NCI-H524 treated with DMSO at 0.1 percent for 48 hours (cell line): Measurements from ENCODE around the gene GAST.
"Not testable (repeated sequence)": the region's sequence is repeated elsewhere in the genome, so short reads cannot be mapped to it uniquely, and the experiment has no call there.

ENCODE experiments used
- DNase-seq: peaks from one replicate; lab custom pipeline; 2025; lab: John Stamatoyannopoulos, UW

GAST gene

DNA sequence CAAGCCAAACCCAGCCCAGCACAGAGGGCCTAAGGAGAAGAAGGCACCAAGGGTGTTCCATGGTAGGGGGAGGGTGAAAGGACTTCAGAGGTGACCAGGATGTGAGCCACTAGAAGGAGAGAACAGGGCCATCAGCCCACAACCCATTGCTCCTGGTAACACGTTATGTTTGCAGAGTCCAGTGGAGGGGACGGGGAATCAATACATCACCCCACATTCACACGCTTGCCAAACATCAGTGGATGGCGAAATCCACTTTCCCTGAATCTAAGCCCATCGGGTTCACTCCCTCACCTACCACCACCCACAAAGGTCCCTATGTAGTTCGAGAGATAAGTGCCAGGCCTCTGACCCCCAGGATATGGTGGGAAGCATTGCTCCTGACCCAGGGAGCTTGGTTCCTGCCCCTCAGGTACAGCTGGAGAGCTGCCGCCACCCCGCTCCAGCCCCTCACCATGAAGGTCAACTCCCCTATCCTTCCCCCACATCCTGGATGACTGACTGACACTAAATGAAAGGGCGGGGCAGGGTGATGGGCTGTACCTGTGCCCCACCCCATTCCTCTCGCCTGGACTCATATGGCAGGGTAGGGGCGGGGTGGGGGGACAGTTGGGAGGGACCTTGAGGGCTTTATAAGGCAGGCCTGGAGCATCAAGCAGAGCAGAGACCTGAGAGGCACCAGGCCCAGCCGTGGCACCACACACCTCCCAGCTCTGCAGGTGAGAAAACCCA lies at the start of gene GAST:
Gene GAST (plus strand): TSS at position 663 of the 732 bp plus-strand sequence. CDS start 3,106 bp downstream, outside the sequence.
- DNase-seq: no peak

- no peak for DNase-seq
Observed at GRCh38 chr17:41663451-41664171, 48.5 kb upstream of the GAST start.

DNA sequence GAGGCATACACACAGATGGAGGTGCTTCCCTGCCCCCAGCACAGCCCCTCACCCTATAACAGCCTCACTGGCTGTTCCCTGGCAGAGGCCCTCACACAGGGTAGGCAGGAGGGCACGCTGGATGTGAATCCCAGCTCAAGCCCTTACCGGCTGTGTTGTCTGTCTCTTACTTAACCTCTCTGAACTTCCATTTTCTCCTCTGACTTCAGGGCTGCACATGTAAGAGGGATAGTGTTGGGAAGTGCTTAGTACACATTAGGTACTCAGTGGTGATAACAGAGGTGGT lies 48.0 kb upstream of the GAST start:
- DNase-seq: no peak

DNA sequence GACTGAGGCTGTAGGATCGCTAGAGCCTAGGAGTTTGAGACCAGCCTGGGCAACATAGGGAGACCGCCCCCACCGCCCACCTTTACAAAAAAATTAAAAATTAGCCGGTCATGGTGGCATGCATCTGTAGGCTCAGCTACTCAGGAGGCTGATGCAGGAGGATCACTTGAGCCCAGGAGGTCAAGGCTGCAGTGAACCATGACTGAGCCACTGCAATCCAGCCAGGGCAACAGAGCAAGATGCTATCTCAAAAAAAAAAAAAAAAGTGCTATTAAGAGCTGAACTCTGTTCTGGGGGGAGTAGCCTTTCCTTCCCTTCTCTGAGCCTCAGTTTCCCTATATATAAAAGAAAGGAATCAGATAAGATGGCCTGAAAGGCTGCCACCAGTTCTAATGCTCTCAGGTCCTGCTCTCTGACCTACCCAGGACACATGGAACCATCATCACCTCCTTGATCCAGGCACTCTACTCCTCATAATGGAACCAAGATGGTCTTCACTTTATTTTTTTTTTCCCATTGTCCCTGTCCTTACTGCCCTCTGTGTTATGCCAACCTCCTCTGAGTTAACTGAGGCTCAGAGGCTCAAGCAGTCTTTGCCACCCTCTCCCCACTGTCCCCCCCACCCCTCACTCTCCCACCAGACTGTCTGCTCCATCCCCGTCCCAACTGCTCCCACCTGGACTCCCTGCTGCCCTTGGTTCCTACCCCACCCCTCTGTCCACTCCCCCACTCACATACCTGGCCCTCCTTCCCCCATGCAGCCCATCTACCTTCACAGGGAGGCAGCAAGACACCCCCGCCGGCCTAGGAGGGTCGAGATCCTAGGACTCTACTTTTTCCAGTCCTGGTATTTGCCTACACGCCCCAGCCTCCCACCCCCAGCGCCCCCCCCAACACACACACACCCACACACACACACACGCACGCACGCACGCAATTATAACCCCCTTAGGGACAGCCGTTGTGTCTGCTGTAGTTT lies 47.3 kb upstream of the GAST start:
- no peak for DNase-seq

DNA sequence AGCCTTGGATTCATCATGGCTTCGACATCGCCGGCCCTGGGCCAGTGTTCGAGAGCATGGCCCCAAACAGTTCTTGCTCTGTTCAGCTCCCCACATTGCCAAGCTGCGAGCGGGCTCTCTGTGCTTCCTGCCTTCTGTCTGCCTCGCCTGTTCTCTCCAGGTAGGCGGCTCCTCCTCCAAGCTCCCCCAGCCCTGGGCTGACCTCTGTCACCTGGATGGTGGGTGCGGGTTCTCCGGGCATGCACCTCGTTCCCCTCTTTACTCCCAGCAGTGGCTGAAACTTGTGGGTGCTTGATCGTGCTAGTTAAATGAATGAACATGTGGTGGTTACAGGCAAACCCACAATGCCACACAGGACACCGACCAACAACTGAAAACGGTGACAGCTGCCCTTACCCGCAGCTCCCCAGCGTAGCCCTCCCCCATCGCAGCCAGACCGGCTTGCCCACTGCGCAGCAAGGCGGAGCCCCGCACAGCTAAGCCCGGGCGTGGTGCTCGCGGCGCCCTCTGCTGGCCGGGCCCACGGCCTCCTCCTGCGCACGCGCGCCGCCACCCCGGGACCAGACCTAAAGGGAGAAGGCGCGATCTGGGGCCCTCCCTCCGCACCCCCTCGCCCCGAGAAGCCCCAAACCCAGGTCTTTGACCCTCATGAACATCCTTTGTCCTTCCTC lies 46.4 kb upstream of the GAST start:
- DNase-seq: peak; percentile 32

DNA sequence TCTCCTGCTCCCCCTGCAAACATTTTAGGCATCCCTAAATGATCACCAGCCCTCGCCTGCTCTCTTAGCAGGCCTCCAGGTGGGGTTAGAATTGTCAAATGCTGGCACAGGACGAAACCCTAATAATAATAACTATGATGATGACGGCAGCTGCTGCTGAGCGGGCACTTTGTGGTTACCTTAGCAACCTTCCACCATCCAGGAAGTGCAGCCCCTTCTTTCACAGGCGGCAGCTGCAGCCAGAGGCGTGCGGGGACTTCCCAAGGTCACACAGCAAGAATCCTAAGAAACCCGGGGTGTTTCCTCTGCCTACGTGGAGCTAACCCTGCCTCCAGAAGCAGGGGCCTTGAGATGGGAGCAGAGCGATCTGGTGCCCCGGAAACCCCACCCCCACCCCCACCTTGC lies 45.9 kb upstream of the GAST start:
- DNase-seq: peak; percentile 14

- no peak for DNase-seq
Observed at GRCh38 chr17:41666708-41667279, 45.3 kb upstream of the GAST start.

GRCh38 chr17:41667280-41668041 lies 44.7 kb upstream of the GAST start:
- no peak for DNase-seq

DNA sequence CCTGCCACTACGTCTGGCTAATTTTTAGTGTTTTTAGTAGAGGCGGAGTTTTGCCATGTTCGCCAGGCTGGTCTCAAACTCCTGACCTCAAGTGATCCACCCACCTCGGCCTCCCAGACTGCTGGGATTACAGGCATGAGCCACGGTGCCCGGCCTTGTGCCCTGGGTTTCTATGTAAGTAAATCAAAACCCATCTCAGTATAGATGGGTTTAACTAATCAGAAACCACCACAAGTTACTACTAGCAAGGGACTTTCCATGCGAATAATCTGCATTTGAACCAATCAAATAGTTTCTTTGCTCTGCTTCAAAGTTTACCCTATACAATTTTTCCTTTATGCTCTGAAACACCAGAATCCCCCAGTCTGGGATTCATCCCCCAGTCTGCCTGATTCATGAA lies 40.0 kb upstream of the GAST start:
- DNase-seq: no peak

DNA sequence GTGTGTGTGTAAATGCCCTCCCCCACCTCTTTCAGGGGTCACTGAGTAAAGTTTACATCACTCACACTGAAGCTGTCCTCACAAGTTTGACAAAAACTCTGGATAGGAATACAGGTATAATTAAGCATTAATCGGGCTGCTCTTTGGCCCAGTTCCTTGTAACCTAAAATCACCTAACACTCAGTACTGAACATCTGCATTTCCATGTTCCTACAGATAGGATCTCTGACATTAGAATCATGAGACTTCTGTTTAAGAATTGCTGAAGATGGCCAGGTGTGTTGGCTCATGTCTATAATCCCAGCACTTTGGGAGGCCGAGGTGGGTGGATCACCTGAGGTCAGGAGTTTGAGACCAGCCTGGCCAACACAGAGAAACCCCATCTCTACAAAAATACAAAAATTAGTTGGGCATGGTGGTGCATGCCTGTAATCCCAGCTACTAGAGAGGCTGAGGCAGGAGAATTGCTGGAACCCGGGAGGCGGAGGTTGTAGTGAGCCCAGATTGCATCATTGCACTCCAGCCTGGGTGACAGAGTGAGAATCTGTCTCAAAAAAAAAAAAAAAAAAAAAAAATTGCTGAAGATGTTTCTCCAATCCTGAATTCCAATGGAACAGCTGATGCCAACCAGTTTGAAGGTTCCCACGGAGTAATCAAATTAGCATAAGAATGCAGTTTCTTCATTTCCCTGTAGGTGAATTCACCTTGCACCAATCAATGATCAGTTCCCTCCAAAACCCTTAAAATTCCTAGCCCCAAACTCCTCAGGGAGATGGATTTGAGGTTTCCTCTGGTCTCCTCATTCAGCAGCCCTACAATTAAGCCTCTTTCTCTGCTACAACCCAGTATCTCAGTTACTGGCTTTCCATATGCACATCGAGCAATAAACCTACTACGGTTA lies 36.7 kb upstream of the GAST start:
- not testable (repeated sequence) for DNase-seq

DNA sequence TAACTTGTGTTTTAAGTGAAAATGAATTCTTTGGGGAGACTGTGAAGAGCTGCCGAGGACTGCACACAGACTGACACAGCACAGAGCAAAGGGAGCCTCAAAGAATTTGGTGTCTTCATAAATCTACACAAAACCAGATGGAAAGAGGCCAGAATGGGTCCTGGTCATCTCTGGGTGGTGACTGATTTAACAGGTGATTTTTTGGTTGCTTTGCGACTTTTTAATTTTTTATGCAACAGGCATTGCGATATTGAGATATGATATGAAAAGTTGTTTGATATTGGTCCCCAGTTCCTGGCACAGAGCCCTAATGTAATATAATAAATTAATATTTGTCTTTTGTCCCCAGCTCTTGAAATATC lies 36.1 kb upstream of the GAST start:
- DNase-seq: no peak

DNA sequence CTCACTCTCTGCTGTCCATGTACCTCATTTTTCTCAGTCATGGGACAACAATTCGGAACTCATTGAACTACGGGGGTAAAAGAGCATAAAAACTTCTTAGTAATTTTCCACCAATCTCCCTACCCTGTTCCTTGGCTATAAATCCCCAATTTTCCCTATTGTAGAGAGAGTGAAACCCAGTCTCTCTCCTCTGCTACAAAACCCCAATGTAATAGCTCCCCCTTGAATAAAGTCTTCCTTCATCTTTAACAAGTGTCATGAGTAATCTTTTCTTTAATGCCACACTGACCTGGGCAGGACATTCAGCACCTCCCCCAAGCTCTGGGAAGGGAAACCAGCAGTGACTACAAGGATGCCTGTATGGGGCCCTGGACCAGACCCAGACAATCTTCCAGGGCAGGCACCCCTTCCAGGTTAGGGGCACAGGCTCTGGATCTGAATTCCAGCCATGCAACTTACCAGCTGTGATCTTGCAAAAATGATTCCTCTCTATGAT lies 33.7 kb upstream of the GAST start:
- no peak for DNase-seq

DNA sequence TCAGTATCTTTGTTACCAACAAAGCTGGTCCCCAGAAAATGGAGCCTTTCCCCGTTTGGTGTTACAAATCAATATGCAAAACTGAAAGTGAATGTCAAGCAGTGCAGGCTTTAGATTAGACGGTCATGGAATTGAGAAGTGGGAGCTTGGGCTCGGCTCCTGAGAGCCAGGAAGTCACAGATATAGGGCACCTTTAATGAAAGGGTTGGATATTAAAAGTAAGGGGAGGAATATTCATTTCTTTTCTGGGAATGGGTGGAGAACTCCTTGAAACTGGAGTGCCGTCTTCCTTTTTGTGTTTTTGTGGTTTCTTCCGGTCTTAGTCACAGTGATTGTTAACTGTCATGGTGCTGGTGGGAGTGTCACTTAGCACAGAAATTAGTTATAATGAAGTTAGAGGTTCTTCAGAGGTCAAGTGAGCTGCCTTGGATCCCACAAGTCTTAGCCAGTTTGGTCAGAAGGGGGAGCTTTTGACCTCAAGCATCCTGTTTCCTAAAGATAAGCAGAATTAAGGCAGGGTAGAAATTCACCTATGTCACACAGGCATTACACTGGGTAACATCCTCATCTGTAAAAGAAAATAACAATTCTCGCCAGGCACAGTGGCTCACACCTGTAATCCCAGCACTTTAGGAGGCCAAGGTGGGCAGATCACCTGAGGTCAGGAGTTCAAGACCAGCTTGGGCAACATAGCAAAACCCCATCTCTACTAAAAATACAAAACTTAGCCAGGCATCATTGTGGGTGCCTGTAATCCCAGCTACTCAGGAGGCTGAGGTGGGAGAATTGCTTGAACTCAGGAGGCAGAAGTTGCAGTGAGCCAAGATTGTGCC lies 33.0 kb upstream of the GAST start:
- no peak for DNase-seq

DNA sequence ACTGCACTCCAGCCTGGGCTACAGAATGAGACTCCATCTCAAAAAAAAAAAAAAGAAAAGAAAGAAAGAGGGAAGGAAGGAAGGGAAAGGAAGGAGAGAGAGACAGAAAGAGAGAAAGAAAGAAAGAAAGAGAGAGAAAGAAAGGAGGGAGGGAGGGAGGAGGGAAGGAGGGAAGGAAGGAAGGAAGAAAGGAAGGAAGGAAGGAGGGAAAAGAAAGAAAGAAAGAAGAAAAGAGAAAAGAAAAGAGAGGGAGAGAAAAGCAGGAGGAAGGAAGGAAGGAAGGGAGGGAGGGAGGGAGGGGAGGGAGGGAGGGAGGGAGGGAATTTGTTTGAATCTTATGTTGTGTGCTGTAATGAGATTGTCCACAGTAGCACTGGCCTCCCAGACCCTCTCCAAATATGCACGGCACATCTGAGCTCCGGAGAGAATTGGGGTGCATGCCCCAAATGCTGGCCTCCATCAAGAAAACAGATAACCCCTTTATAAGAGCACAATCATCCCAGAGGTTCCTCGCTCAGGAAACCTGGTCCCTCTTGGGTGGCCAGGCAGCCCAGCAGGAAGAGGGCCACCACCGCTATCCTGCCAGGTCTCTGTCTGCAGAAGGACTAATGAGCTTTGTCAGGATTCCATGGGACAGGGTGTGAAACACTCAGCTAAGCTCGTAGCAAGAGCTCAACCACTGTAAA lies 32.2 kb upstream of the GAST start:
- no peak for DNase-seq

DNA sequence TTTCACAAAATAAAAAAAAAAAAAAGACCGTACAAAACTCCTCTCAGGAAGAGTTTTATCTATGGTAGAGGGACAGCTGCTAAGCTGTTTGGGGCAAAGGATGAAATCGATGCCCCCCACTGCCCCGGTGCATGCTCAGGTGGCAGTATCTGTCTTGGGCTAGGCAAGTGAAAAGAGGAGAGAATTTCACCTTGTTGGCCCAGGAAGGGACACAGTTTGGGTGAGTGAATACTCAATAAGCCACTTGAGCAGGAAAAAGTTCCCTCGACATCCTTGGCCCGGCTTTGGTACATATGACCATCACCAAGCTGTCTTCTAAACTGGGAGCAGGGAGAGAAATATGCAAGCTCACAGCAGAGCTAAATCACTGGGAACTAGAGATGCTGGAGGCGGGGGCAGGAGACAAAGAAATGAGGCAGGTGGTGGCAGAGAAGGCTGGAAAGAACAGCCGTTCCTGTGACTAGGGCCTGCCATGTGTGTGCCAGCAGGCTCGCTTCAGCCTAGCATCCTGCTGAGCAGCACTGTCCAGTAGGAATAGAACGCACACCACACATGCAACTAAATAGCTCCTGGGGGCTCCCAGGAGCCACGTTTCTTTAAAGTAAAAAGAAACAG lies 31.6 kb upstream of the GAST start:
- no peak for DNase-seq

GRCh38 chr17:41681776-41682175 lies 30.4 kb upstream of the GAST start:
- DNase-seq: no peak

DNA sequence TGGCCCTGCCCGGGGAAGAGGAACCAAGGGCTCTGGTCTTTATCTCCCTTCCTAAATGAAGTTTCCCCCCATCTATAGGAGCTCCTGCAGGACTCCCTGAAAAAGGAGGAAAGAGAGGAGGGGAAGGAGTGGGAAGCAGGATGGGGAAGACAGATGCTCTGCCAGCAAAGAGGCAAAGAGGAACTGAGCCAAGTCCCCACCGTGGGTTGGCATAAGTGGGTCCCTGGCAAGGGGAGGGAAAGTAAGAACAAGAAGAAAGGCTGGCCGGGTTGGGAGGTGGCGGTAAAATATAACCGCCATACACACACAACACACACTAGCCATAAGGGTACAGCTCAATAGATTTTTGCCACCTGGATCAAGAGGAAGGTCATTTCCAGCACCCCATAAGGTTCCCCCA lies 29.5 kb upstream of the GAST start:
- DNase-seq: no peak
